Measurements from ENCODE around the gene KRT75.
A peak's percentile ranks its signal among the peaks of the same experiment; 100 is the strongest.

The KRT75 gene

DNA sequence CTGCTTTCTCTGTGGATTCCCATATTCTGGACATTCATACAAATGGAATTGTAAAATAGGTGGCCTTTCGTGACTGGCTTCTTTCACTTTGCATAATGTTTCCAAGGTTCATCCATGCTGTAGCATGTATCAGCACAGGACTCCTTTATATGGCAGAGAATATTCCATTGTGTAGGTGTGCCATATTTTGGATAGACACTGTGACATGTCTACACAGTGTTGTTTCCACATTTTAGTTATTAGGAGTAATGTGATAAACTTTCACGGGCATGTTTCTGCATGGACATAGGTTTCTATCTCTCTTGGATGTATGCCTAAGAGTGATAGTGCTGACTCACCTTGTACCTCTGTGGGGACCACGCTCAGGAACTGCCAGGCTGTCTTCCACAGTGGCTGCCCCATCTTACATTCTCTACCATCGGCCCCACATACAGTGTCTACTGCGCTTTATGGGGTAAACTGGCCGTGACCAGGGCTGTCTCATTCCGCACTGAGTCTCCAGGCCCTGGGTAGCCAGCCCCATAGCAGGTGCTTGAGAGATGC is 41.6 kb downstream of the KRT75 start:
- Histone ChIP-seq H3K9ac (ENCODE audit: low read depth, low read length) (no peak overlapping the region), H3K36me3 (ENCODE audit: insufficient read depth, low read length) (no peaks in the 10 kb centered on the region), H3K27ac (ENCODE audit: low read length) (no peak overlapping the region), H3K4me1 (ENCODE audit: insufficient read depth, low read length) (no peaks in the 10 kb centered on the region), H2AFZ (ENCODE audit: low read depth, low read length) (no peak overlapping the region), H4K20me1 (ENCODE audit: insufficient read depth, low read length) (peaks cover 4% of the 10 kb centered on the region), H3K4me3 (ENCODE audit: low read depth in 1 of 2, low read length in 2 of 2) (no peak overlapping the region), H3K4me2 (ENCODE audit: insufficient read depth, low read length) (no peak overlapping the region), H3K27me3 (ENCODE audit: insufficient read depth, low read length, poor library complexity) (peaks cover 20% of the 10 kb centered on the region), H3K79me2 (ENCODE audit: insufficient read depth, low read length) (no peaks in the 10 kb centered on the region), H3K9me3 (ENCODE audit: insufficient read depth, low read length, severe bottlenecking) (no peaks in the 10 kb centered on the region)
- ATAC-seq (ENCODE audit: insufficient read depth, low read depth) = no peak
- DNase-seq = no peak
- TF ChIP-seq EZH2 (IDR thresholded peaks at IDR 0.05; ENCODE audit: borderline replicate concordance, low read depth, low read length, severe bottlenecking) = no peak
- TF ChIP-seq, protein P1, sequence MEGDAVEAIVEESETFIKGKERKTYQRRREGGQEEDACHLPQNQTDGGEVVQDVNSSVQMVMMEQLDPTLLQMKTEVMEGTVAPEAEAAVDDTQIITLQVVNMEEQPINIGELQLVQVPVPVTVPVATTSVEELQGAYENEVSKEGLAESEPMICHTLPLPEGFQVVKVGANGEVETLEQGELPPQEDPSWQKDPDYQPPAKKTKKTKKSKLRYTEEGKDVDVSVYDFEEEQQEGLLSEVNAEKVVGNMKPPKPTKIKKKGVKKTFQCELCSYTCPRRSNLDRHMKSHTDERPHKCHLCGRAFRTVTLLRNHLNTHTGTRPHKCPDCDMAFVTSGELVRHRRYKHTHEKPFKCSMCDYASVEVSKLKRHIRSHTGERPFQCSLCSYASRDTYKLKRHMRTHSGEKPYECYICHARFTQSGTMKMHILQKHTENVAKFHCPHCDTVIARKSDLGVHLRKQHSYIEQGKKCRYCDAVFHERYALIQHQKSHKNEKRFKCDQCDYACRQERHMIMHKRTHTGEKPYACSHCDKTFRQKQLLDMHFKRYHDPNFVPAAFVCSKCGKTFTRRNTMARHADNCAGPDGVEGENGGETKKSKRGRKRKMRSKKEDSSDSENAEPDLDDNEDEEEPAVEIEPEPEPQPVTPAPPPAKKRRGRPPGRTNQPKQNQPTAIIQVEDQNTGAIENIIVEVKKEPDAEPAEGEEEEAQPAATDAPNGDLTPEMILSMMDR (IDR thresholded peaks at IDR 0.05; ENCODE audit: borderline replicate concordance, extremely low read depth, low read length, poor library complexity, severe bottlenecking) = no peak

DNA sequence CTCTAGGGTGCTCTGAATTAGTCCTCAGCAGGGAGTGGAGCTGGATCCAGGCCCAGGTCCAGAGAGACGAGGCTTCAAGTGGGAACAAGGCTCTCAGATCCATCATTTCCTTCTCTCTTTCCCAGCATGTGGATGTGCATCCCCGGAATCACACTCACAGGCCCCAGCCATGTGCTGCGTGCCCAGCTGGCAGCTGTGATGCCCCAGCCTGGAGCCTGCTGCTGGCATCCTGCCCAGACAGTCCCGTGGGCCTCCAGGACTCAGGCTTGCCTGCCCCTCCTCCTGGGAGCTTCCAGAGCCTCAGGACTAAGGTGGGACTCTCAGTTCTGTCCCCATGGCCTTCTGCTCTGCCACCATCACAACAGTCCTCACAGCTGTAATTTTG is 42.6 kb downstream of the KRT75 start:
- no peaks in the 10 kb centered on the region for H3K79me2 ChIP-seq (ENCODE audit: insufficient read depth, low read length)
- H3K36me3 ChIP-seq (ENCODE audit: insufficient read depth, low read length) = no peaks in the 10 kb centered on the region
- H3K4me2 ChIP-seq (ENCODE audit: insufficient read depth, low read length) = no peak overlapping the region
- no peak for ATAC-seq (ENCODE audit: insufficient read depth, low read depth)
- no peak overlapping the region for H3K27ac ChIP-seq (ENCODE audit: low read length)
- peaks cover 20% of the 10 kb centered on the region for H3K27me3 ChIP-seq (ENCODE audit: insufficient read depth, low read length, poor library complexity)
- no peaks in the 10 kb centered on the region for H3K9me3 ChIP-seq (ENCODE audit: insufficient read depth, low read length, severe bottlenecking)
- H2AFZ ChIP-seq (ENCODE audit: low read depth, low read length) = no peak overlapping the region
- no peak for DNase-seq
- no peak overlapping the region for H3K9ac ChIP-seq (ENCODE audit: low read depth, low read length)
- H3K4me3 ChIP-seq (ENCODE audit: low read depth in 1 of 2, low read length in 2 of 2) = no peak overlapping the region
- peaks cover 4% of the 10 kb centered on the region for H4K20me1 ChIP-seq (ENCODE audit: insufficient read depth, low read length)
- H3K4me1 ChIP-seq (ENCODE audit: insufficient read depth, low read length) = no peaks in the 10 kb centered on the region
- no peak for TF ChIP-seq EZH2 (IDR thresholded peaks at IDR 0.05; ENCODE audit: borderline replicate concordance, low read depth, low read length, severe bottlenecking)
- TF ChIP-seq, protein P1 (IDR thresholded peaks at IDR 0.05; ENCODE audit: borderline replicate concordance, extremely low read depth, low read length, poor library complexity, severe bottlenecking) = no peak

DNA sequence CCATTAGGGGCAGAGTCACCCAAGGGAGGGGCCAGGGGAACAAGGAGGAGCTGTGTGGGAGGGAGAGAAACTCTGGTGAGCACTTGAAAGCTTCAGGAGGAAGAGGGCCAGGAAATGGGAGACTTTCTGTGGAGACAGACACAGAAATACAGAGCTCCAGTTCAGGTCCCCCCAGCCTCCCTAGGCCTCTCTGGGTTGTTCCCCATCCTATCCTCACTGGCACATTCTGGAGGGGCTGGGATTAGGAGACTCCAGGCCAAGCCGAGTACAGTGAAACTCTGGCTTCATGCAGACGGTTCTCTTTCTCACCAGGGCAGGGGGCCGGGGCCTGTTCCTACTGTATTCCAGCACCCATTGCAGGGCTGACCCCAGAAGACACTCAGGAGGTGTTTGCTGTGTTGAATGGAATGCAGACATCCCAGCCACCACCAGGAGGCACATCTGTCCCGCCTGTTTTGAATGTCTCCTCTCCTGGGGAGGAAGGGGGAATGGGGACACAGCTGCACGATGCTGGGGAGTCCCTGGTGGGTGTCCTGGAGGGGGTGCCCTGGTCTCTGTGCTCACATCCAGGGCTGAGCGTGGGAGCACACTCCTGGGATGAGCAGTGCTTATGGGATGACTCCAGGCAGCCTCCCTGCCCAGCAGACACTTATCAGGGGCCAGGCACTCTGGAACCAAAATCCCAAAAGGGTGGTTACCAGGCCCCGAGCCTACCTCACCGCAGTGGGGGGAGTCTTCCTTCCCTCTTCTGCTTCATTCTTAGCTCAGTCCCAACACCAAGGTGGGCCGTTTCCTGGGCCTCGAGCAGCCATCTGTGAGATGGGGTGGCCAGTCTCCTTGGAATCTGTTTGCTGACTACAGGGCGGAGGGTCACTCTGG is 43.2 kb downstream of the KRT75 start:
- Histone ChIP-seq H3K36me3 (ENCODE audit: insufficient read depth, low read length) (no peaks in the 10 kb centered on the region), H2AFZ (ENCODE audit: low read depth, low read length) (no peak overlapping the region), H3K9ac (ENCODE audit: low read depth, low read length) (no peak overlapping the region), H3K4me2 (ENCODE audit: insufficient read depth, low read length) (no peak overlapping the region), H3K4me3 (ENCODE audit: low read depth in 1 of 2, low read length in 2 of 2) (no peak overlapping the region), H3K79me2 (ENCODE audit: insufficient read depth, low read length) (no peaks in the 10 kb centered on the region), H3K27ac (ENCODE audit: low read length) (no peak overlapping the region), H3K27me3 (ENCODE audit: insufficient read depth, low read length, poor library complexity) (peaks cover 20% of the 10 kb centered on the region), H3K9me3 (ENCODE audit: insufficient read depth, low read length, severe bottlenecking) (no peaks in the 10 kb centered on the region), H4K20me1 (ENCODE audit: insufficient read depth, low read length) (peaks cover 4% of the 10 kb centered on the region), H3K4me1 (ENCODE audit: insufficient read depth, low read length) (no peaks in the 10 kb centered on the region)
- DNase-seq = peak; percentile 10
- 0 out of 3 replicates have a peak, but pooled peaks have one; percentile 27 for ATAC-seq (ENCODE audit: insufficient read depth, low read depth)
- TF ChIP-seq, protein P1 (IDR thresholded peaks at IDR 0.05; ENCODE audit: borderline replicate concordance, extremely low read depth, low read length, poor library complexity, severe bottlenecking) = peak; percentile 52
- TF ChIP-seq EZH2 (IDR thresholded peaks at IDR 0.05; ENCODE audit: borderline replicate concordance, low read depth, low read length, severe bottlenecking) = no peak
